OCI-LY1 (cell line): Measurements from ENCODE around the gene EFNA4.

Experiments used
- EZH2 ChIP-seq: fragments of 200-600 bp; sonication (generic), shearing (Covaris generic); IDR thresholded peaks from 2 replicates; pipeline ENCODE4 v1.8.0; 2017; ENCODE audit warnings: borderline replicate concordance, mixed run types, mild to moderate bottlenecking, antibody characterized with exemption, low read length, moderate library complexity, mixed read lengths
- TF ChIP-seq, protein P1 (sequence below): fragments of 200-600 bp; sonication (generic), shearing (Covaris generic); IDR thresholded peaks from 2 replicates; pipeline ENCODE4 v1.5.1; 2017; ENCODE audit warnings: mild to moderate bottlenecking, antibody characterized with exemption, low read length, moderate library complexity, mixed read lengths

DNA sequence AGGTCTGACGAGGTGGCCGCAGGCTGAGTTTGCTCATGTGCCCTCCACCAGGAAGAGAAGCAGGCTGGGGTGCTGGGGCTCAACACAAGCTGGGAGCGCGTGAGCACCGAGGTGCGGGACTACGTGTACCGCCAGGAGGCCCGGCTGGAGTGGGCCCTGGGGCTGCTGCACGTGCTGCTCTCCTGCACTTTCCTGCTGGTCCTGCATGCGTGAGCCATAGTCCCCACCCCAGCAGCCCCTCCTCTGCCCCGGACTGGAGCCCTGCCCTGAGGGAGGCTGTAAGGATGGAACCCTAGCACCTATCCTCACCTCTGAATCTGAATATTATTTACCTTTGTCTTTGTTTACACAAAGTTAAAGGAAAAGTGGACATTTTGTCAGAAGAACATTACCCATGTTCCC is 20.2 kb upstream of the EFNA4 start:
- TF ChIP-seq, protein P1, sequence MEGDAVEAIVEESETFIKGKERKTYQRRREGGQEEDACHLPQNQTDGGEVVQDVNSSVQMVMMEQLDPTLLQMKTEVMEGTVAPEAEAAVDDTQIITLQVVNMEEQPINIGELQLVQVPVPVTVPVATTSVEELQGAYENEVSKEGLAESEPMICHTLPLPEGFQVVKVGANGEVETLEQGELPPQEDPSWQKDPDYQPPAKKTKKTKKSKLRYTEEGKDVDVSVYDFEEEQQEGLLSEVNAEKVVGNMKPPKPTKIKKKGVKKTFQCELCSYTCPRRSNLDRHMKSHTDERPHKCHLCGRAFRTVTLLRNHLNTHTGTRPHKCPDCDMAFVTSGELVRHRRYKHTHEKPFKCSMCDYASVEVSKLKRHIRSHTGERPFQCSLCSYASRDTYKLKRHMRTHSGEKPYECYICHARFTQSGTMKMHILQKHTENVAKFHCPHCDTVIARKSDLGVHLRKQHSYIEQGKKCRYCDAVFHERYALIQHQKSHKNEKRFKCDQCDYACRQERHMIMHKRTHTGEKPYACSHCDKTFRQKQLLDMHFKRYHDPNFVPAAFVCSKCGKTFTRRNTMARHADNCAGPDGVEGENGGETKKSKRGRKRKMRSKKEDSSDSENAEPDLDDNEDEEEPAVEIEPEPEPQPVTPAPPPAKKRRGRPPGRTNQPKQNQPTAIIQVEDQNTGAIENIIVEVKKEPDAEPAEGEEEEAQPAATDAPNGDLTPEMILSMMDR = no peak
- no peak for TF ChIP-seq EZH2
